K562 (cell line): ENCODE data around the gene DOP1B. TPM values are rescaled to one million over a fixed set of nuclear protein-coding genes. Genes with fewer than 3 reads are reported as not detected.

ENCODE experiments used
- ATAC-seq: fragments of 200-7000 bp; cut with Tn5 transposase; 3 replicates; pipeline ENCODE4 v1.9.1; 2020; ENCODE audit warnings: moderate library complexity
- BruUV-seq: library from RNA; stranded (reverse); fragments of 400-500 nt; replicated peaks from 2 replicates; lab custom pipeline; 2021; lab: Mats Ljungman, UMichigan
- CTCF ChIA-PET: fragments of 300-600 bp; formaldehyde crosslinking; extraction: SDS; loops from one replicate; lab custom pipeline; 2021; ENCODE audit warnings: low intra/inter-chr PET ratio; lab: Yijun Ruan, JAX
- POLR2A ChIA-PET: fragments of 300-600, 350-650 bp; sonication (Branson Sonifier 250); formaldehyde crosslinking; extraction: SDS; loops from one replicate; lab custom pipeline; 2021; ENCODE audit warnings: antibody characterized with exemption, inconsistent platforms; lab: Yijun Ruan, JAX
- DNase-seq, 4 experiments: peaks; one replicate each; pipeline versions ENCODE4 v3.0.0 to v3.0.0-alpha.2; 2011 to 2018; ENCODE audit warnings: low spot score in 3 of 4, mixed read lengths in 3 of 4; ENCODE audit errors: extremely low read depth in 1 of 4
- FAIRE-seq: peaks from 2 replicates; lab custom pipeline; 2011; peaks lifted over from hg19 to GRCh38; lab: Jason Lieb, UNC
- H2AFZ ChIP-seq: 2 replicates; pipeline ENCODE4 v1.6.0; 2011; ENCODE audit warnings: low read depth, low read length, control low read depth, inconsistent platforms
- H3K27ac ChIP-seq: fragments of 200-600 bp; 3 replicates; pipeline ENCODE4 v1.8.0; 2011; ENCODE audit warnings: low read depth, mild to moderate bottlenecking, control low read depth, inconsistent platforms, low read length, moderate library complexity, mixed read lengths; ENCODE audit errors: extremely low read depth
- H3K27me3 ChIP-seq, 2 experiments: fragments of 300-600 bp in 1 of 2; 2 replicates in 1 of 2; 3 replicates in 1 of 2; pipeline versions ENCODE4 v1.6.0 to v1.8.0; 2011; ENCODE audit warnings: inconsistent platforms in 2 of 2, low read length in 2 of 2, mild to moderate bottlenecking in 1 of 2, mixed read lengths in 1 of 2, moderate library complexity in 1 of 2; ENCODE audit not compliant: control insufficient read depth in 2 of 2, insufficient read depth in 2 of 2
- H3K36me3 ChIP-seq: fragments of 300-600 bp; 3 replicates; pipeline ENCODE4 v1.8.0; 2011; ENCODE audit warnings: mild to moderate bottlenecking, low read length, inconsistent platforms; ENCODE audit not compliant: control insufficient read depth, insufficient read depth
- H3K4me1 ChIP-seq, 2 experiments: fragments of 200-600 bp in 1 of 2; replicated peaks in 1 of 2; 2 replicates in 1 of 2; 3 replicates in 1 of 2; pipeline versions ENCODE4 v1.5.1 to v1.8.0; 2011; ENCODE audit warnings: inconsistent platforms in 2 of 2, low read length in 2 of 2, mild to moderate bottlenecking in 1 of 2, mixed read lengths in 1 of 2, moderate library complexity in 1 of 2; ENCODE audit not compliant: control insufficient read depth in 2 of 2, insufficient read depth in 2 of 2
- H3K4me2 ChIP-seq: 2 replicates; pipeline ENCODE4 v1.6.1; 2011; ENCODE audit warnings: low read length, control low read depth, inconsistent platforms, mixed read lengths; ENCODE audit not compliant: insufficient read depth
- H3K4me3 ChIP-seq: fragments of 200-600 bp; sonication (generic), shearing (Covaris generic); 2 replicates; pipeline ENCODE4 v1.5.1; 2016; ENCODE audit warnings: control low read depth, inconsistent platforms
- H3K79me2 ChIP-seq: fragments of 200-600 bp; 3 replicates; pipeline ENCODE4 v1.8.0; 2011; ENCODE audit warnings: low read length, inconsistent platforms; ENCODE audit not compliant: control insufficient read depth, insufficient read depth
- H3K9ac ChIP-seq, 2 experiments: 2 replicates each; pipeline versions ENCODE4 v1.6.0 to v1.6.1; 2011; ENCODE audit warnings: low read depth in 2 of 2, low read length in 2 of 2, control low read depth in 1 of 2, inconsistent platforms in 1 of 2, mild to moderate bottlenecking in 1 of 2, mixed read lengths in 1 of 2; ENCODE audit not compliant: insufficient read depth in 1 of 2
- H3K9me1 ChIP-seq: one replicate; pipeline ENCODE4 v1.6.0; 2011; ENCODE audit warnings: inconsistent platforms, mild to moderate bottlenecking, low read length, moderate library complexity; ENCODE audit not compliant: control insufficient read depth, insufficient read depth
- H3K9me3 ChIP-seq: replicated peaks from 2 replicates; pipeline ENCODE4 v1.5.1; 2011; ENCODE audit warnings: low read depth, low read length, inconsistent platforms; ENCODE audit not compliant: control insufficient read depth, insufficient read depth
- H4K20me1 ChIP-seq: replicated peaks from 2 replicates; pipeline ENCODE4 v1.6.1; 2011; ENCODE audit warnings: low read length, inconsistent platforms, mixed read lengths; ENCODE audit not compliant: control insufficient read depth, insufficient read depth
- KDM1A ChIP-seq, 2 experiments: fragments of 450-650 bp; IDR thresholded peaks; 2 replicates each; pipeline ENCODE4 v1.6.1; 2016; ENCODE audit warnings: mild to moderate bottlenecking in 2 of 2
- RREB1 ChIP-seq: fragments of 250-450 bp; sonication (Bioruptor Pico); IDR thresholded peaks from 2 replicates; pipeline ENCODE4 v1.4.0; 2020
- WGBS: fragments of 100-300 bp; shearing (Covaris generic); methylation state at CpG from one replicate; pipeline ENCODE4 v1.1.6; 2016; ENCODE audit warnings: low coverage, mixed read lengths; ENCODE audit not compliant: insufficient coverage; ENCODE audit errors: missing lambda C conversion rate; 5-methylcytosine and 5-hydroxymethylcytosine counted together
- in situ Hi-C: fragments of 300-500 bp; cut with MboI; formaldehyde crosslinking; loops from 4 replicates; pipeline ENCODE4 v1.15.0; 2018; ENCODE audit warnings: inconsistent platforms, mixed read lengths
- intact Hi-C: fragments of 100-400 bp; cut with micrococcal nuclease; formaldehyde crosslinking; loops from 2 replicates; pipeline ENCODE4 v1.14.2; 2022
- polyA plus RNA-seq, 8 experiments: library from polyadenylated mRNA; depleted of rRNA in 4 of 8; stranded (reverse) in 5 of 8; unstranded in 3 of 8; fragments of >200 nt; fragmentation: Nextera tagmentation in 2 of 8; fragmentation: Illumina TruSeq in 1 of 8; extraction: Ambion mirVana in 2 of 8; extraction: Trizol in 1 of 8; gene quantifications; 2 replicates each; pipeline versions ENCODE4 v1.2.1 to v1.2.3, GENCODE V29; 2011 to 2014; ENCODE audit warnings: inconsistent platforms in 1 of 8, missing spikeins in 1 of 8
- total RNA-seq, 7 experiments: library from RNA; depleted of rRNA in 6 of 7; stranded (reverse); fragments of >200 nt in 6 of 7; fragmentation: Illumina TruSeq in 2 of 7; extraction: Trizol in 2 of 7; gene quantifications; 2 replicates each; pipeline versions ENCODE4 v1.2.1 to v1.2.3, GENCODE V29; 2011 to 2021; ENCODE audit warnings: low replicate concordance in 1 of 7

The DOP1B gene
- total and polyA plus RNA-seq, 9 of the 15 experiments (the other 6 are each of a cell fraction or from before 2014, with no cell fraction given) = 0.04 to 2.2 (median 0.68) TPM

DNA sequence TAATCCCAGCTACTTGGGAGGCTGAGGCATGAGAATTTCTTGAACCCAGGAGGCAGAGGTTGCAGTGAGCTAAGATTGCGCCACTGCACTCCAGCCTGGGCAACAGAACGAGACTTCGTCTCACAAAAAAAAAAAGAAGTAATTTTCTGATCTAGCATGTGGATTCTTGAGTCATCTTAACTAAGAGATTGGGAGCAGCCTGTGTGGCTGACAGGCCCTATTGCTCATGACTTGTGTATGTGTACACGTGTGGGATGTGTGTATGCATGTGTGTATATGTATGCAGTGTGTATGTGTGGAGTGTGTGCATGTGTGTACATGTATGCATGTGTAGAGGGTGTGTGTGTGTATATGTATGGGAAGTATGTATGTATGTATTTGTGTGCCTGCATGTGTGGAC, 29.5 kb downstream of the DOP1B start:
- Histone ChIP-seq H3K4me3 (no peak overlapping the region), H3K79me2 (no peaks in the 10 kb centered on the region), H3K9ac (no peak overlapping the region), H3K9me3 (no peaks in the 10 kb centered on the region), H3K9me1 (no peaks in the 10 kb centered on the region), H2AFZ (no peak overlapping the region), H3K4me2 (no peak overlapping the region), H3K4me1 (peaks cover 0 to 3% of the 10 kb centered on the region in 2 experiments; a peak in 2 of 5 replicates), H3K27me3 (peaks cover 29 to 66% of the 10 kb centered on the region in 2 experiments; a peak in 4 of 5 replicates), H4K20me1 (0 out of 2 replicates have a peak, but pooled peaks cover 3% of the 10 kb centered on the region), H3K36me3 (no peaks in the 10 kb centered on the region), H3K27ac (no peak overlapping the region)
- WGBS = 19% methylated on average over 4 of the region's 4 CpGs
- in situ Hi-C loops (no loop called here), intact Hi-C loops (no loop called here)
- FAIRE-seq (no peak), ATAC-seq (no peak), DNase-seq (no peak)
- TF ChIP-seq RREB1 (CRISPR knock-in tag) (no peak), KDM1A (IDR thresholded peaks at IDR 0.05) (peak in 1 of 2 experiments; percentile 40; a peak in 1 of 4 replicates)
- ChIA-PET POLR2A (interaction anchor here (0.9 to 1.0 kb wide), 3 partner anchors 10 to 28 kb away, joined by 3 read pairs; no protein-coding TSS in a partner anchor), CTCF (no interaction called here)
- BruUV-seq = no TSS peak
